WTC11 (cell line): Measurements from ENCODE around the gene NSUN4. TPM values are rescaled to one million over a fixed set of nuclear protein-coding genes. Genes with fewer than 3 reads are reported as not detected.

ENCODE experiments used
- ATAC-seq: fragments of 200-7000 bp; cut with Tn5 transposase; 2 replicates; pipeline ENCODE4 v1.10.0; 2021; ENCODE audit warnings: mild to moderate bottlenecking, moderate library complexity
- CTCF ChIA-PET: fragments of 300-600 bp; sonication (Branson Sonifier 250); formaldehyde crosslinking; loops from one replicate; lab custom pipeline; 2021; ENCODE audit warnings: antibody characterized with exemption; lab: Charles Lee
- POLR2A ChIA-PET: fragments of 350-600 bp; sonication (Branson Sonifier 250); formaldehyde crosslinking; loops from one replicate; lab custom pipeline; 2021; ENCODE audit warnings: antibody characterized with exemption; lab: Charles Lee
- DNase-seq: peaks from one replicate; pipeline ENCODE4 v3.0.0; 2021; ENCODE audit warnings: low spot score
- H3K27ac Mint-ChIP-seq: 2 replicates; pipeline ENCODE4 v1.8.0; 2021; ENCODE audit warnings: mixed read lengths
- H3K27me3 Mint-ChIP-seq: 2 replicates; pipeline ENCODE4 v1.8.0; 2021; ENCODE audit warnings: low read depth, mild to moderate bottlenecking, moderate library complexity, mixed read lengths
- H3K36me3 Mint-ChIP-seq: 2 replicates; pipeline ENCODE4 v1.8.0; 2021; ENCODE audit warnings: mixed read lengths
- H3K4me1 Mint-ChIP-seq: 2 replicates; pipeline ENCODE4 v1.8.0; 2022; ENCODE audit warnings: mixed read lengths
- H3K4me3 Mint-ChIP-seq: 2 replicates; pipeline ENCODE4 v1.8.0; 2021; ENCODE audit warnings: mild to moderate bottlenecking, moderate library complexity, mixed read lengths
- H3K9me3 Mint-ChIP-seq: 2 replicates; pipeline ENCODE4 v1.8.0; 2021; ENCODE audit warnings: mixed read lengths
- ATF1 ChIP-seq: sonication (generic); formaldehyde crosslinking; IDR thresholded peaks from 2 replicates; pipeline ENCODE4 v1.8.1; 2023; ENCODE audit warnings: mild to moderate bottlenecking, moderate library complexity, missing genetic modification reagents
- GRHL2 ChIP-seq: fragments of 250-450 bp; sonication (Bioruptor Pico); IDR thresholded peaks from 2 replicates; pipeline ENCODE4 v1.8.0; 2022; ENCODE audit warnings: mild to moderate bottlenecking, moderate library complexity; ENCODE audit not compliant: insufficient replicate concordance, severe bottlenecking
- GTF2I ChIP-seq: fragments of 250-450 bp; sonication (Bioruptor Pico); conservative IDR thresholded peaks from 2 replicates; pipeline ENCODE4 v1.4.0; 2021; ENCODE audit warnings: mild to moderate bottlenecking
- MYBL2 ChIP-seq: sonication (generic); formaldehyde crosslinking; IDR thresholded peaks from 2 replicates; pipeline ENCODE4 v1.8.1; 2023; ENCODE audit warnings: mild to moderate bottlenecking, moderate library complexity, missing genetic modification reagents
- NFATC4 ChIP-seq: fragments of 250-450 bp; sonication (Bioruptor Pico); IDR thresholded peaks from 2 replicates; pipeline ENCODE4 v1.9.0; 2021; ENCODE audit warnings: mild to moderate bottlenecking
- NFE2L1 ChIP-seq: sonication (generic); formaldehyde crosslinking; IDR thresholded peaks from 2 replicates; pipeline ENCODE4 v1.8.1; 2023; ENCODE audit warnings: missing genetic modification reagents
- ZNF121 ChIP-seq: sonication (generic); formaldehyde crosslinking; IDR thresholded peaks from 2 replicates; pipeline ENCODE4 v1.8.0; 2023; ENCODE audit warnings: missing genetic modification reagents
- total RNA-seq: library from RNA; stranded (reverse); gene quantifications from 3 replicates; pipeline ENCODE4 v1.2.3, GENCODE V29; 2021
- TF ChIP-seq, protein P1 (sequence below): sonication (generic); formaldehyde crosslinking; IDR thresholded peaks from 2 replicates; pipeline ENCODE4 v1.8.0; 2023; ENCODE audit warnings: mild to moderate bottlenecking, missing genetic modification reagents
- TF ChIP-seq, protein P2 (sequence below): sonication (generic); formaldehyde crosslinking; IDR thresholded peaks from 2 replicates; pipeline ENCODE4 v1.8.0; 2022; ENCODE audit warnings: mild to moderate bottlenecking, missing genetic modification reagents
- TF ChIP-seq, protein P3 (sequence below): sonication (generic); formaldehyde crosslinking; IDR thresholded peaks from 2 replicates; pipeline ENCODE4 v1.8.0; 2022; ENCODE audit warnings: missing genetic modification reagents
- TF ChIP-seq, protein P4 (sequence below): sonication (generic); formaldehyde crosslinking; conservative IDR thresholded peaks from 2 replicates; pipeline ENCODE4 v1.8.1; 2023; ENCODE audit warnings: mild to moderate bottlenecking, low read depth, missing genetic modification reagents, moderate library complexity
- TF ChIP-seq, protein P5 (sequence below): sonication (generic); formaldehyde crosslinking; IDR thresholded peaks from 2 replicates; pipeline ENCODE4 v1.8.0; 2023; ENCODE audit warnings: missing genetic modification reagents
- TF ChIP-seq, protein P6 (sequence below): fragments of 250-450 bp; sonication (Bioruptor Pico); IDR thresholded peaks from 2 replicates; pipeline ENCODE4 v1.9.0; 2021; ENCODE audit warnings: mild to moderate bottlenecking, borderline replicate concordance

The NSUN4 gene
- total RNA-seq, 1 experiment from 2014 or later, result 22.6 TPM

DNA sequence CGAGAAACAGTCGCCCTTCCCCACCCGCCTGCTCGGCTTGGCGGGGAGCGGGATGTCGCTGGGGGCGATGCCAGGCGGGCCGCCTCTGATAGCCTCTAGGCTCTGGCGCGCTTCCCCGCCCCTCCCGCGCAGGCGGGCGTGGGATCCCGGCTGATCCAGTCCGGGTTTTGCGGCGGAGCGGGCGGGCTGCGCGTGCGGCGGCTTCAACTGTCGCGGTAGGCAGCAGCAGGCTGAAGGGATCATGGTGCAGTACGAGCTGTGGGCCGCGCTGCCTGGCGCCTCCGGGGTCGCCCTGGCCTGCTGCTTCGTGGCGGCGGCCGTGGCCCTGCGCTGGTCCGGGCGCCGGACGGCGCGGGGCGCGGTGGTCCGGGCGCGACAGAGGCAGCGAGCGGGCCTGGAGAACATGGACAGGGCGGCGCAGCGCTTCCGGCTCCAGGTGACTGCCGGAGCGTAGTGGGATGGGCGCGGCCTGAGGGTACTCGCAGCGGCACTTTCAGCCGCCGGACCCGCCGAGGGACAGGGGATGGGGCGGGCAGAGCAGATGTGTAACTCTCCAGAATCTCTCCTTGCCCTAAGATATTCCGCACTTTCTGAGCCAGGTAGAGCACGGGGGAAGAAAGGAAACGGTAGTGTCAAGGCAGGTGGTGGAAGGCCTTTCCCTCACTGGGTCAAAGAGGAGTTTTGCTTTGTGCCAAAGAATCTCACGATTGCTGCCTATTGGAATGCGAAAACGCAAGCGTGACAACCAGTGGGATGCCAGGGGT is 53.7 kb downstream of the NSUN4 start, which contains the start of gene FAAH (continued):
- TF ChIP-seq, protein P1, sequence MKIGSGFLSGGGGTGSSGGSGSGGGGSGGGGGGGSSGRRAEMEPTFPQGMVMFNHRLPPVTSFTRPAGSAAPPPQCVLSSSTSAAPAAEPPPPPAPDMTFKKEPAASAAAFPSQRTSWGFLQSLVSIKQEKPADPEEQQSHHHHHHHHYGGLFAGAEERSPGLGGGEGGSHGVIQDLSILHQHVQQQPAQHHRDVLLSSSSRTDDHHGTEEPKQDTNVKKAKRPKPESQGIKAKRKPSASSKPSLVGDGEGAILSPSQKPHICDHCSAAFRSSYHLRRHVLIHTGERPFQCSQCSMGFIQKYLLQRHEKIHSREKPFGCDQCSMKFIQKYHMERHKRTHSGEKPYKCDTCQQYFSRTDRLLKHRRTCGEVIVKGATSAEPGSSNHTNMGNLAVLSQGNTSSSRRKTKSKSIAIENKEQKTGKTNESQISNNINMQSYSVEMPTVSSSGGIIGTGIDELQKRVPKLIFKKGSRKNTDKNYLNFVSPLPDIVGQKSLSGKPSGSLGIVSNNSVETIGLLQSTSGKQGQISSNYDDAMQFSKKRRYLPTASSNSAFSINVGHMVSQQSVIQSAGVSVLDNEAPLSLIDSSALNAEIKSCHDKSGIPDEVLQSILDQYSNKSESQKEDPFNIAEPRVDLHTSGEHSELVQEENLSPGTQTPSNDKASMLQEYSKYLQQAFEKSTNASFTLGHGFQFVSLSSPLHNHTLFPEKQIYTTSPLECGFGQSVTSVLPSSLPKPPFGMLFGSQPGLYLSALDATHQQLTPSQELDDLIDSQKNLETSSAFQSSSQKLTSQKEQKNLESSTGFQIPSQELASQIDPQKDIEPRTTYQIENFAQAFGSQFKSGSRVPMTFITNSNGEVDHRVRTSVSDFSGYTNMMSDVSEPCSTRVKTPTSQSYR (CRISPR knock-in tag), result peak; percentile 59; the same call in 1 of the 2 replicates
- TF ChIP-seq, protein P2, sequence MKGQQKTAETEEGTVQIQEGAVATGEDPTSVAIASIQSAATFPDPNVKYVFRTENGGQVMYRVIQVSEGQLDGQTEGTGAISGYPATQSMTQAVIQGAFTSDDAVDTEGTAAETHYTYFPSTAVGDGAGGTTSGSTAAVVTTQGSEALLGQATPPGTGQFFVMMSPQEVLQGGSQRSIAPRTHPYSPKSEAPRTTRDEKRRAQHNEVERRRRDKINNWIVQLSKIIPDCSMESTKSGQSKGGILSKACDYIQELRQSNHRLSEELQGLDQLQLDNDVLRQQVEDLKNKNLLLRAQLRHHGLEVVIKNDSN, result peak; percentile 53; the same call in 1 of the 2 replicates
- TF ChIP-seq MYBL2 (CRISPR knock-in tag), result peak; percentile 70; the same call in 1 of the 2 replicates

DNA sequence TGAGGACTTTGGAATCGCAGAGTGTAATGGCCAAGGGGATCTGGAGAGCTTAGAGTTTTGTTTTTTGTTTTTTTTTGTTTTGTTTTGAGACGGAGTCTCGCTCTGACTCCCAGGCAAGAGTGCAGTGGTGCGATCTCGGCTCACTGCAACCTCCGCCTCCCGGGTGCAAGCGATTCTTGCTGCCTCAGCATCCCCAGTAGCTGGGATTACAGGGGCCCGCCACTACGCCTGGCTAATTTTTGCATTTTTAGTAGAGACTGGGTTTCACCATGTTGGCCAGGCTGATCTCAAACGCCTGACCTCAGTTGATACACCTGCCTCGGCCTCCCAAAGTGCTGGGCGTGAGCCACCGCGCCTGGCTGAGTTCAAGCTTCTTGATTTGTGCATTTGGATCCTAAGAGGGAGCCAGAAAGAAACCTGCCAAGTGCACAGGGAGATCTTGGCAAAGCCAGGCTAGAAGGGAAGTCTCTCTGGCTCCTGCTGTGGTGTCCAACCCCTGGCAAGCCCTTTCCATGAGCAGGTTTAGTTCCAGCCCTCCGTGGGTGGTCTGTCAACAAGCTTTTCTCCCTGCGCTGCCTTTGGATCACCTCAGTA is 54.4 kb downstream of the NSUN4 start:
- ATAC-seq (no peak), DNase-seq (no peak)
- peaks cover 16% of the 10 kb centered on the region for H3K36me3 Mint-ChIP-seq
- H3K9me3 Mint-ChIP-seq, result peaks cover 24% of the 10 kb centered on the region
- ChIA-PET CTCF (interaction anchor here (0.9 to 1.4 kb wide), 4 partner anchors 9 to 52 kb away, joined by 3 to 4 read pairs (median 4); no protein-coding TSS in a partner anchor), POLR2A (interaction anchor here (0.6 kb wide), 1 partner anchor 31 kb away, joined by 6 read pairs; no protein-coding TSS in a partner anchor)
- TF ChIP-seq, protein P3, sequence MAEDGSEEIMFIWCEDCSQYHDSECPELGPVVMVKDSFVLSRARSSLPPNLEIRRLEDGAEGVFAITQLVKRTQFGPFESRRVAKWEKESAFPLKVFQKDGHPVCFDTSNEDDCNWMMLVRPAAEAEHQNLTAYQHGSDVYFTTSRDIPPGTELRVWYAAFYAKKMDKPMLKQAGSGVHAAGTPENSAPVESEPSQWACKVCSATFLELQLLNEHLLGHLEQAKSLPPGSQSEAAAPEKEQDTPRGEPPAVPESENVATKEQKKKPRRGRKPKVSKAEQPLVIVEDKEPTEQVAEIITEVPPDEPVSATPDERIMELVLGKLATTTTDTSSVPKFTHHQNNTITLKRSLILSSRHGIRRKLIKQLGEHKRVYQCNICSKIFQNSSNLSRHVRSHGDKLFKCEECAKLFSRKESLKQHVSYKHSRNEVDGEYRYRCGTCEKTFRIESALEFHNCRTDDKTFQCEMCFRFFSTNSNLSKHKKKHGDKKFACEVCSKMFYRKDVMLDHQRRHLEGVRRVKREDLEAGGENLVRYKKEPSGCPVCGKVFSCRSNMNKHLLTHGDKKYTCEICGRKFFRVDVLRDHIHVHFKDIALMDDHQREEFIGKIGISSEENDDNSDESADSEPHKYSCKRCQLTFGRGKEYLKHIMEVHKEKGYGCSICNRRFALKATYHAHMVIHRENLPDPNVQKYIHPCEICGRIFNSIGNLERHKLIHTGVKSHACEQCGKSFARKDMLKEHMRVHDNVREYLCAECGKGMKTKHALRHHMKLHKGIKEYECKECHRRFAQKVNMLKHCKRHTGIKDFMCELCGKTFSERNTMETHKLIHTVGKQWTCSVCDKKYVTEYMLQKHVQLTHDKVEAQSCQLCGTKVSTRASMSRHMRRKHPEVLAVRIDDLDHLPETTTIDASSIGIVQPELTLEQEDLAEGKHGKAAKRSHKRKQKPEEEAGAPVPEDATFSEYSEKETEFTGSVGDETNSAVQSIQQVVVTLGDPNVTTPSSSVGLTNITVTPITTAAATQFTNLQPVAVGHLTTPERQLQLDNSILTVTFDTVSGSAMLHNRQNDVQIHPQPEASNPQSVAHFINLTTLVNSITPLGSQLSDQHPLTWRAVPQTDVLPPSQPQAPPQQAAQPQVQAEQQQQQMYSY (CRISPR knock-in tag), result peak; percentile 9; the same call in 1 of the 2 replicates
- TF ChIP-seq NFE2L1, result no peak
- peak overlapping the region; percentile 91 for H3K4me3 Mint-ChIP-seq
- H3K27ac Mint-ChIP-seq, result no peak overlapping the region; the same call in 1 of the 2 replicates
- peaks cover 35% of the 10 kb centered on the region for H3K27me3 Mint-ChIP-seq
- H3K4me1 Mint-ChIP-seq, result peaks cover 28% of the 10 kb centered on the region

DNA sequence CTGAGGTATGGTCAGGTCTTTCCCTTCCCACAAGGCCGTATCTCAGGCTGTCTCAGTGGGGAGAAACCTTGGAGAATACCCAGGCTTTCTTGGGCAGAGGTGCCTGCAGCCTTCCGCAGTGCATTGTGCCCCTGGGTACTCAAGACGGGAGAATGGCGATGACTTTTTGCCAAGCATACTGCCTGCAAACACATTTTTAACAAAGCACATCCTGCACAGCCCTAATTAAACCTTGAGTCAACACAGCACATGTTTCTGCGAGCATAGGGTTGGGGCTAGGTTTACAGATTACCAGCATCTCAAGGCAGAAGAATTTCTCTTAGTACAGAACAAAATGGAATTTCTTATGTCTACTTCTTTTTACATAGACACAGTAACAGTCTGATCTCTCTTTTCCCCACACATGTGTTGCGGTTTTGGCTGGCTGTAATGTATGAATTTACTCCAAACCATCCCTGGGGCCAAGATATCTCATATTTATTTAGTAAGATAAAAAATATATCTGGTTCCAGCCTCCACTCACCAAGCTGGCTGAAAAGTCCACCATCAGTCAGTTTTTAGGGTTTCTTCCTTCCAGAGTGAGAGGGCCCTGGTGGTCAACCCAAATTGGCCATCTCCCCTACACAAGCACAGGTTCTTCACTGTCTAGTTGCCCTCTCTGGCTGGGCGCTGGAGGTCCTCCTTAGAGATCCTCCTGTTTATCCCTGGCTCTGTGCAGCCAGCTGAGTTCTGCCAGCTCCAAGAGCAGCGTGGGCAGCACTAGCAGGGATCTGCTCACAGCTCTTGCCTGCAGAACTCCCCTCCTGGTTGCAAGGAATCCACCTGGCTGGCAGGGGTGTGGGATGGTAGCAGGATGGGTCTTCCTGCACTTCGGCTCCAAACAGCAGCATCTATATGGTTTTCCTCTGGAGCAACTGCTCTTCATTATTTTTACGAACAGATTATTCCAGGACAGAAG is 56.1 kb downstream of the NSUN4 start:
- ChIA-PET CTCF (interaction anchor here (1.0 kb wide), 1 partner anchor 15 kb away, joined by 3 read pairs; no protein-coding TSS in a partner anchor), POLR2A (no interaction called here)
- Mint-ChIP-seq H3K4me1 (peaks cover 40% of the 10 kb centered on the region), H3K27me3 (peaks cover 35% of the 10 kb centered on the region), H3K36me3 (peaks cover 16% of the 10 kb centered on the region), H3K9me3 (peaks cover 20% of the 10 kb centered on the region), H3K27ac (no peak overlapping the region), H3K4me3 (no peak overlapping the region)
- ATAC-seq (no peak), DNase-seq (no peak)
- no peak for TF ChIP-seq ATF1 (CRISPR knock-in tag)
- TF ChIP-seq GRHL2, result no peak
- TF ChIP-seq ZNF121 (CRISPR knock-in tag), result no peak
- no peak for TF ChIP-seq GTF2I (CRISPR knock-in tag)
- TF ChIP-seq, protein P4, sequence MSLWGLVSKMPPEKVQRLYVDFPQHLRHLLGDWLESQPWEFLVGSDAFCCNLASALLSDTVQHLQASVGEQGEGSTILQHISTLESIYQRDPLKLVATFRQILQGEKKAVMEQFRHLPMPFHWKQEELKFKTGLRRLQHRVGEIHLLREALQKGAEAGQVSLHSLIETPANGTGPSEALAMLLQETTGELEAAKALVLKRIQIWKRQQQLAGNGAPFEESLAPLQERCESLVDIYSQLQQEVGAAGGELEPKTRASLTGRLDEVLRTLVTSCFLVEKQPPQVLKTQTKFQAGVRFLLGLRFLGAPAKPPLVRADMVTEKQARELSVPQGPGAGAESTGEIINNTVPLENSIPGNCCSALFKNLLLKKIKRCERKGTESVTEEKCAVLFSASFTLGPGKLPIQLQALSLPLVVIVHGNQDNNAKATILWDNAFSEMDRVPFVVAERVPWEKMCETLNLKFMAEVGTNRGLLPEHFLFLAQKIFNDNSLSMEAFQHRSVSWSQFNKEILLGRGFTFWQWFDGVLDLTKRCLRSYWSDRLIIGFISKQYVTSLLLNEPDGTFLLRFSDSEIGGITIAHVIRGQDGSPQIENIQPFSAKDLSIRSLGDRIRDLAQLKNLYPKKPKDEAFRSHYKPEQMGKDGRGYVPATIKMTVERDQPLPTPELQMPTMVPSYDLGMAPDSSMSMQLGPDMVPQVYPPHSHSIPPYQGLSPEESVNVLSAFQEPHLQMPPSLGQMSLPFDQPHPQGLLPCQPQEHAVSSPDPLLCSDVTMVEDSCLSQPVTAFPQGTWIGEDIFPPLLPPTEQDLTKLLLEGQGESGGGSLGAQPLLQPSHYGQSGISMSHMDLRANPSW (CRISPR knock-in tag), result no peak
- no peak for TF ChIP-seq NFATC4 (CRISPR knock-in tag)
- TF ChIP-seq, protein P5, sequence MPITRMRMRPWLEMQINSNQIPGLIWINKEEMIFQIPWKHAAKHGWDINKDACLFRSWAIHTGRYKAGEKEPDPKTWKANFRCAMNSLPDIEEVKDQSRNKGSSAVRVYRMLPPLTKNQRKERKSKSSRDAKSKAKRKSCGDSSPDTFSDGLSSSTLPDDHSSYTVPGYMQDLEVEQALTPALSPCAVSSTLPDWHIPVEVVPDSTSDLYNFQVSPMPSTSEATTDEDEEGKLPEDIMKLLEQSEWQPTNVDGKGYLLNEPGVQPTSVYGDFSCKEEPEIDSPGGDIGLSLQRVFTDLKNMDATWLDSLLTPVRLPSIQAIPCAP (CRISPR knock-in tag), result no peak
- TF ChIP-seq, protein P6, sequence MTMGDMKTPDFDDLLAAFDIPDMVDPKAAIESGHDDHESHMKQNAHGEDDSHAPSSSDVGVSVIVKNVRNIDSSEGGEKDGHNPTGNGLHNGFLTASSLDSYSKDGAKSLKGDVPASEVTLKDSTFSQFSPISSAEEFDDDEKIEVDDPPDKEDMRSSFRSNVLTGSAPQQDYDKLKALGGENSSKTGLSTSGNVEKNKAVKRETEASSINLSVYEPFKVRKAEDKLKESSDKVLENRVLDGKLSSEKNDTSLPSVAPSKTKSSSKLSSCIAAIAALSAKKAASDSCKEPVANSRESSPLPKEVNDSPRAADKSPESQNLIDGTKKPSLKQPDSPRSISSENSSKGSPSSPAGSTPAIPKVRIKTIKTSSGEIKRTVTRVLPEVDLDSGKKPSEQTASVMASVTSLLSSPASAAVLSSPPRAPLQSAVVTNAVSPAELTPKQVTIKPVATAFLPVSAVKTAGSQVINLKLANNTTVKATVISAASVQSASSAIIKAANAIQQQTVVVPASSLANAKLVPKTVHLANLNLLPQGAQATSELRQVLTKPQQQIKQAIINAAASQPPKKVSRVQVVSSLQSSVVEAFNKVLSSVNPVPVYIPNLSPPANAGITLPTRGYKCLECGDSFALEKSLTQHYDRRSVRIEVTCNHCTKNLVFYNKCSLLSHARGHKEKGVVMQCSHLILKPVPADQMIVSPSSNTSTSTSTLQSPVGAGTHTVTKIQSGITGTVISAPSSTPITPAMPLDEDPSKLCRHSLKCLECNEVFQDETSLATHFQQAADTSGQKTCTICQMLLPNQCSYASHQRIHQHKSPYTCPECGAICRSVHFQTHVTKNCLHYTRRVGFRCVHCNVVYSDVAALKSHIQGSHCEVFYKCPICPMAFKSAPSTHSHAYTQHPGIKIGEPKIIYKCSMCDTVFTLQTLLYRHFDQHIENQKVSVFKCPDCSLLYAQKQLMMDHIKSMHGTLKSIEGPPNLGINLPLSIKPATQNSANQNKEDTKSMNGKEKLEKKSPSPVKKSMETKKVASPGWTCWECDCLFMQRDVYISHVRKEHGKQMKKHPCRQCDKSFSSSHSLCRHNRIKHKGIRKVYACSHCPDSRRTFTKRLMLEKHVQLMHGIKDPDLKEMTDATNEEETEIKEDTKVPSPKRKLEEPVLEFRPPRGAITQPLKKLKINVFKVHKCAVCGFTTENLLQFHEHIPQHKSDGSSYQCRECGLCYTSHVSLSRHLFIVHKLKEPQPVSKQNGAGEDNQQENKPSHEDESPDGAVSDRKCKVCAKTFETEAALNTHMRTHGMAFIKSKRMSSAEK, result no peak
